AG09309 (cell line): ENCODE data around the gene RELN.
A peak's percentile ranks its signal among the peaks of the same experiment; 100 is the strongest.

Experiments used
- DNase-seq: peaks from one replicate; pipeline ENCODE4 v3.0.0-alpha.2; 2010; ENCODE audit warnings: low read depth
- H3K4me3 ChIP-seq: 2 replicates; pipeline ENCODE4 v1.5.1; 2011; ENCODE audit warnings: mild to moderate bottlenecking, low read depth, low read length, moderate library complexity; ENCODE audit not compliant: control insufficient read depth
- CTCF ChIP-seq: IDR thresholded peaks from 2 replicates; pipeline ENCODE4 v1.5.1; 2011; ENCODE audit warnings: mild to moderate bottlenecking, low read depth, low read length, inconsistent platforms; ENCODE audit not compliant: insufficient read depth, control insufficient read depth; ENCODE audit errors: missing control alignments

Gene RELN

GRCh38 chr7:103995554-103995953 lies 6.1 kb upstream of the RELN start:
- no peak for TF ChIP-seq CTCF
- no peak for DNase-seq
- no peak overlapping the region for H3K4me3 ChIP-seq

- no peak for DNase-seq
- H3K4me3 ChIP-seq: no peak overlapping the region
- TF ChIP-seq CTCF: no peak
These were observed 4.1 kb upstream of the RELN start for GRCh38 chr7:103993551-103993950.

- no peak for TF ChIP-seq CTCF
- no peak for DNase-seq
- no peak overlapping the region for H3K4me3 ChIP-seq
These were observed 1.9 kb upstream of the RELN start for GRCh38 chr7:103991406-103991805.

- DNase-seq: no peak
- H3K4me3 ChIP-seq: no peak overlapping the region
- TF ChIP-seq CTCF: no peak
These were observed 1.5 kb upstream of the RELN start for GRCh38 chr7:103990991-103991390.

- H3K4me3 ChIP-seq: peak overlapping the region; percentile 37
- no peak for TF ChIP-seq CTCF
- no peak for DNase-seq
These were observed 618 bp upstream of the RELN start for GRCh38 chr7:103989785-103990767.

- no peak for TF ChIP-seq CTCF
- DNase-seq: no peak
- no peak overlapping the region for H3K4me3 ChIP-seq
These were observed 824 bp downstream of the RELN start for GRCh38 chr7:103988468-103989199.
